Fibroblast of peridontal ligament (primary cell): ENCODE data around the gene CRTAC1.
"Not testable (repeated sequence)": the region's sequence is repeated elsewhere in the genome, so short reads cannot be mapped to it uniquely, and the experiment has no call there.

ENCODE experiments used
- DNase-seq: peaks from one replicate; pipeline ENCODE4 v3.0.0-alpha.2; 2010; ENCODE audit errors: extremely low read depth

CRTAC1 gene

DNA sequence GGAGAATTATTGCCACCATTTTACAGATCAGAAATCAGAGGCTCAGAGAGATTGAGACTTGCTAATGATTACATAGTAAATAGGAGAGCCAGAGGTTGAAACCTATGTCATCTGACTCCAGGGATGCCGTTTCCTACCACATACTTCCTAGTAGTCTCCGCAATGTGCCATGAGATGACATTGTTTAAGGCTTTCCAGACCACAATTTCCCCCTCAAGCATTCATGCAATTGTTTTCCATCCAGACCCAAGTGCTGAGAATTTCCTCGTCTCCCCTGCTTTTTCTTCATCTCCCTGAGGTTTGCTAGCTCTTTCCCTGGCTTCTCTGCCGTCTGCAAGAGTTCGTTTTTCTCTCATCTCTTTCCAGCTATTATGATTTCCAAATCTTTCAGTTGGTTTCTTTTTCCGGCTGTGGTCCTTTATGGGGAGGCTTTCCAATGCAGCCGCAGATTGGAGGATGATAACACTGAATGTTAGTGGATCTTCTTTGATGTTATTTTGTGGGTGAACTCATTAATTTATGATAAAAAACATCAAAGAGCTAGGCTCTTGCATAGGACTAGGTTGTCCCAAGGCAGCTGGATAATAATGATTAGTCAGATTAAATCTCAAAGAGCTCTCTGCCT, 187.7 kb downstream of the CRTAC1 start:
- peak; percentile 30 for DNase-seq

DNA sequence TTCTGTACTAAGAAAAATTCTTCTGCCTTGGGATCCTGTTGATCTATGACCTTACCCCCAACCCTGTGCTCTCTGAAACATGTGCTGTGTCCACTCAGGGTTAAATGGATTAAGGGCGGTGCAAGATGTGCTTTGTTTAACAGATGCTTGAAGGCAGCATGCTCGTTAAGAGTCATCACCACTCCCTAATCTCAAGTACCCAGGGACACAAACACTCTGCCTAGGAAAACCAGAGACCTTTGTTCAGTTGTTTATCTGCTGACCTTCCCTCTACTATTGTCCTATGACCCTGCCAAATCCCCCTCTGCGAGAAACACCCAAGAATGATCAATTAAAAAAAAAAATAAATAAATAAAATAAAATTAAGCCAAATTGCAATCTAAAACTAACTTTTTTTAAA, 188.3 kb downstream of the CRTAC1 start:
- not testable (repeated sequence) for DNase-seq

- DNase-seq = not testable (repeated sequence)
Observed at GRCh38 chr10:97841166-97841565, 189.3 kb downstream of the CRTAC1 start.

GRCh38 chr10:97838091-97838490, 192.3 kb downstream of the CRTAC1 start:
- DNase-seq = no peak

GRCh38 chr10:97836446-97836845, 194.0 kb downstream of the CRTAC1 start:
- DNase-seq = no peak

DNA sequence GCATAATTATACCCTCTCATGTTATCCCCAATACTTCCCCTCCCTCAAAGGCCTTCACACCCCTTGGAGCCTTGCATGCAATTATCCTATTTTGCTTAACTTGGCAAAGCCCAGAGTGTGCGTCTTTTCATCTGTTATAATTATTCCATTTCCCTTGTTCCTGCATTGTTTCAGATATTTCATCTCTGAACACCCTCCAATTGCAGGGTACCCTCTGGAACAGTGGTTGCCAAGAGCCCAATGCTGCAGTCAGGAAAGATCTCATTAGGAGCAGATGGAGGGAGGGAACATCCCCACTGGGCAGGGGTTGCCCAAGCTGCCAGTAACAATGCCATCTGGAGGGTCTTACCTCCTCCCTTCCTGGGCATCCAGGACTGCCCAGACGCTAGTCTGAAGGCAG, 199.2 kb downstream of the CRTAC1 start:
- no peak for DNase-seq

DNA sequence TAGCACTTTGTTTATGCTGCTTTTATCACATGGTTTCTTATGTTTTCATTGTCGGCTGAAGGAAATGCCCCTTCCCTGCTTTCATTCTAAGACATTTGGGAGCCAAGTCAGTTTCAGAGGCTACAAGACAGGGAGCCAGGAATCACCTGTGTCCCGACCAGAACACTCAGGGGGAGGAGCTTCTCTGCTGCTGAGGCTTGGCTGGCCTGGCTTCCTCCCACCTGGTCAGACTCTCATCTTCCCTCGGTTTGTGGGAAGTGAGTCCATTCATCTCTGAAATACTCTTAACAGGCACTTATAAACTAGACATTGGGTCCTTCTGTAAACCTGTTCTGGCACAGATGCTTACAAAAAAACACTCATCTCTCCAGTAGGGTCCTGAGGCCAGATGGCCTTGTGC, 200.4 kb downstream of the CRTAC1 start:
- DNase-seq = no peak

DNA sequence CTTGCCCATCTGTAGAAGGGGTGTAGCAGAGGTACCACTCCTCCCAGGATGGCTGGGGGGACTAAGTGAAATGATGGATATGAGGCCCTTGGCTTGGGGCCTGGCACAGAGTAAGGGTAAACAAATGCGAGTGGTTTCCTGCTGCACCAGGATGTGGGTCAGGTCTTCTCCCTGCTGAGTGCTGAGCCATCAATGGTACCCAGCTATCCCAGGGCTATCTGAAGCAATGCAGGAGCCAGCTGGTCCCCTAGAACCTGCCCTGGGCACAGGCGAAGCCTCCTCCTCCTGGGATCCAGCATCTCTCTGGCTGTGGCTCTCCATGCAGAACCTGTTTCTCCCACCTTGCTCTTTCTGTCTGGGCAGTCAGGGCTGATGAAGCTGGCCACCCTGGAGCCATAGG, 201.7 kb downstream of the CRTAC1 start:
- no peak for DNase-seq

GRCh38 chr10:97827702-97828291, 202.6 kb downstream of the CRTAC1 start:
- DNase-seq = peak; percentile 12

- no peak for DNase-seq
Observed at GRCh38 chr10:97826892-97827291, 203.5 kb downstream of the CRTAC1 start.

- no peak for DNase-seq
Observed at GRCh38 chr10:97825020-97825760, 205.2 kb downstream of the CRTAC1 start.

- no peak for DNase-seq
Observed at GRCh38 chr10:97823734-97824133, 206.7 kb downstream of the CRTAC1 start.

DNA sequence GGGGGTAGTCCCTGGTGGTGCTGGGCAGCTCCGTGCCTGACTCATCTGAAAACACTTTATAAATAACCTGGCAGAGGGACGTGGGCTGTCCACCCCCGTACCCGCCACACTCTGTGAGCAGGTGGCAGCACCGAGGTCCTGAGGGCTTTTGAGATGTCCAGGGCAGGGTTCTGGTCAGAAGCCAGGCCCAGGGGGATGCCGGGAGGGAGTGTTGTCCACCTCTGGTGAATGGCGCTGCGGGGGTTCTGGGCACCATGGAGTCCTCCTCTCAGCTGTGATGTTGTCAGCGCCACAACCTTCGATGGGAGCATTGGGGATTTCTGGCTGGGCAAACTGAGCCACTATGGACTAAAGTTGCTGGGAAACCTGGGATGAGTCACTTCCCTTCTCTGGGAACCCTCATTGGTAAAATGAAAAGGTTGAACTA, 208.1 kb downstream of the CRTAC1 start:
- no peak for DNase-seq

- no peak for DNase-seq
Observed at GRCh38 chr10:97821308-97822038, 208.9 kb downstream of the CRTAC1 start.

- no peak for DNase-seq
Observed at GRCh38 chr10:97820096-97820704, 210.2 kb downstream of the CRTAC1 start.

DNA sequence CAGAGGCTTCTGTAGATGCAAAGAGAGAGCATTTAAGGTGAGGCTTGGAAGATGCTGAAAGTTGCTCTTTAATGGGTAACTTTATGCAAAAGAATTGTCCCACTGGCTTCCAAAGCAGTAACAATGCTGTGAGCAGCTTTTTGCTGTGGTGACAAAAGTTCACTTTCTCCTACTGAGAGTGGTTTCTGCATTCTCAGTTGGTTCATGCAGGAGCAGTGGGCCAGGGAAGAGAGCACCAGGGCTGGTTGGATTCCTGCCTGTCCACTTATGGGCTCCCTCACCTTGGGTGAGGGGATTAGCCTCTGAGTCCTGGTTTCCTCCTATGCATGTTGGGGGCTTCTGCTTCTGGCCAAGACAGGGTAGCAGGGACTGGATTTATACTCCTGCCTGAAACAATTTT, 211.8 kb downstream of the CRTAC1 start:
- DNase-seq = no peak

- DNase-seq = no peak
Observed at GRCh38 chr10:97816609-97817008, 213.8 kb downstream of the CRTAC1 start.
